Liver (tissue), 9 donors: ENCODE data around the gene UBC. TPM values are rescaled to one million over a fixed set of nuclear protein-coding genes. Genes with fewer than 3 reads are reported as not detected.

Experiments used
- DNase-seq: peaks from one replicate; pipeline ENCODE4 v3.0.0-alpha.2; 2017; ENCODE audit warnings: low spot score
- H3K27ac ChIP-seq, 2 donors: one replicate each; pipeline ENCODE4 v1.7.0; 2013; ENCODE audit warnings: inconsistent platforms in 2 of 2, low read length in 2 of 2, control low read depth in 1 of 2, low read depth in 1 of 2, mild to moderate bottlenecking in 1 of 2
- H3K27me3 ChIP-seq, 4 donors: one replicate each; pipeline versions ENCODE4 v1.6.1 to v1.7.0; 2013; ENCODE audit warnings: low read length in 3 of 4, inconsistent platforms in 1 of 4, mild to moderate bottlenecking in 1 of 4, moderate library complexity in 1 of 4; ENCODE audit not compliant: control insufficient read depth in 4 of 4, insufficient read depth in 4 of 4
- H3K36me3 ChIP-seq, 4 donors: one replicate each; pipeline versions ENCODE4 v1.6.1 to v1.7.0; 2013; ENCODE audit warnings: low read length in 3 of 4, mild to moderate bottlenecking in 3 of 4, low read depth in 1 of 4, moderate library complexity in 1 of 4; ENCODE audit not compliant: control insufficient read depth in 4 of 4, insufficient read depth in 3 of 4
- H3K4me1 ChIP-seq, 4 donors: one replicate each; pipeline versions ENCODE4 v1.6.1 to v1.7.0; 2013; ENCODE audit warnings: low read length in 3 of 4, mild to moderate bottlenecking in 3 of 4, moderate library complexity in 1 of 4; ENCODE audit not compliant: control insufficient read depth in 4 of 4, insufficient read depth in 4 of 4
- H3K4me3 ChIP-seq, 3 donors: one replicate each; pipeline versions ENCODE4 v1.6.1 to v1.7.0; 2013; ENCODE audit warnings: low read length in 3 of 3, control low read depth in 1 of 3, low read depth in 1 of 3, mild to moderate bottlenecking in 1 of 3
- H3K9ac ChIP-seq, 2 donors: one replicate each; pipeline ENCODE4 v1.7.0; 2013; ENCODE audit warnings: low read length in 2 of 2, mild to moderate bottlenecking in 2 of 2, moderate library complexity in 2 of 2, control low read depth in 1 of 2, low read depth in 1 of 2
- H3K9me3 ChIP-seq, 4 donors: one replicate each; pipeline versions ENCODE4 v1.6.1 to v1.7.0; 2013; ENCODE audit warnings: low read length in 3 of 4; ENCODE audit not compliant: control insufficient read depth in 4 of 4
- FOXA2 ChIP-seq: IDR thresholded peaks from 2 replicates; pipeline ENCODE4 v1.6.1; 2016; ENCODE audit warnings: antibody characterized with exemption
- HNF4A ChIP-seq, 2 donors: conservative IDR thresholded peaks; 2 replicates each; pipeline ENCODE4 v1.6.1; 2016; ENCODE audit warnings: antibody characterized with exemption in 2 of 2, mild to moderate bottlenecking in 2 of 2
- MAX ChIP-seq: IDR thresholded peaks from 2 replicates; pipeline ENCODE4 v1.6.1; 2016; ENCODE audit warnings: antibody characterized with exemption
- RAD21 ChIP-seq, 2 donors: IDR thresholded peaks; 2 replicates each; pipeline ENCODE4 v1.6.1; 2016; ENCODE audit warnings: antibody characterized with exemption in 2 of 2, mild to moderate bottlenecking in 2 of 2
- SP1 ChIP-seq: IDR thresholded peaks from 2 replicates; pipeline ENCODE4 v1.6.1; 2018; ENCODE audit warnings: antibody characterized with exemption, mild to moderate bottlenecking
- ZBTB33 ChIP-seq: IDR thresholded peaks from 2 replicates; pipeline ENCODE4 v1.6.1; 2016; ENCODE audit warnings: antibody characterized with exemption
- WGBS: extraction: QIAGEN DNeasy Blood & Tissue Kit; methylation state at CpG from one replicate; pipeline ENCODE4 v1.1.7; 2013; 5-methylcytosine and 5-hydroxymethylcytosine counted together
- polyA plus RNA-seq, 2 donors: library from polyadenylated mRNA; stranded (reverse) in 1 of 2; unstranded in 1 of 2; fragments of 200-250 nt in 1 of 2; fragments of >200 nt in 1 of 2; fragmentation: Nextera tagmentation in 1 of 2; extraction: Ambion mirVana in 1 of 2; gene quantifications; one replicate each; pipeline versions ENCODE4 v1.2.1 to v1.2.3, GENCODE V29; 2013 to 2015
- total RNA-seq, 2 donors: library from RNA; depleted of rRNA; stranded (reverse); fragments of >200 nt; gene quantifications; one replicate each; pipeline ENCODE4 v1.2.3, GENCODE V29; 2014
- TF ChIP-seq, protein P1 (sequence below): fragments of 150-350 bp; IDR thresholded peaks from 2 replicates; pipeline ENCODE4 v1.5.1; 2017; ENCODE audit warnings: improper control_type of control experiment, low read depth, low read length; ENCODE audit not compliant: missing input control
- TF ChIP-seq, protein P2 (sequence below): IDR thresholded peaks from 2 replicates; pipeline ENCODE4 v1.6.1; 2016; ENCODE audit warnings: antibody characterized with exemption, mild to moderate bottlenecking
- donor health status: healthy.
- donor health status: healthy.
- donor health status: healthy.
- donor health status: healthy.
- donor health status: healthy.

The UBC gene
- total and polyA plus RNA-seq, 4 donors = 385 to 624 (median 468) TPM

GRCh38 chr12:124871297-124871696, 43.2 kb downstream of the UBC start:
- no peak for DNase-seq
- Histone ChIP-seq H3K27ac (peak overlapping the region in 1 of 2 donors; percentile 55), H3K4me3 (no peak overlapping the region), H3K9ac (no peak overlapping the region), H3K36me3 (no peaks in the 10 kb centered on the region), H3K4me1 (peaks cover 6 to 42% (median 33%) of the 10 kb centered on the region in 4 donors), H3K27me3 (no peaks in the 10 kb centered on the region), H3K9me3 (no peaks in the 10 kb centered on the region)
- TF ChIP-seq, protein P1, sequence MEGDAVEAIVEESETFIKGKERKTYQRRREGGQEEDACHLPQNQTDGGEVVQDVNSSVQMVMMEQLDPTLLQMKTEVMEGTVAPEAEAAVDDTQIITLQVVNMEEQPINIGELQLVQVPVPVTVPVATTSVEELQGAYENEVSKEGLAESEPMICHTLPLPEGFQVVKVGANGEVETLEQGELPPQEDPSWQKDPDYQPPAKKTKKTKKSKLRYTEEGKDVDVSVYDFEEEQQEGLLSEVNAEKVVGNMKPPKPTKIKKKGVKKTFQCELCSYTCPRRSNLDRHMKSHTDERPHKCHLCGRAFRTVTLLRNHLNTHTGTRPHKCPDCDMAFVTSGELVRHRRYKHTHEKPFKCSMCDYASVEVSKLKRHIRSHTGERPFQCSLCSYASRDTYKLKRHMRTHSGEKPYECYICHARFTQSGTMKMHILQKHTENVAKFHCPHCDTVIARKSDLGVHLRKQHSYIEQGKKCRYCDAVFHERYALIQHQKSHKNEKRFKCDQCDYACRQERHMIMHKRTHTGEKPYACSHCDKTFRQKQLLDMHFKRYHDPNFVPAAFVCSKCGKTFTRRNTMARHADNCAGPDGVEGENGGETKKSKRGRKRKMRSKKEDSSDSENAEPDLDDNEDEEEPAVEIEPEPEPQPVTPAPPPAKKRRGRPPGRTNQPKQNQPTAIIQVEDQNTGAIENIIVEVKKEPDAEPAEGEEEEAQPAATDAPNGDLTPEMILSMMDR = no peak
- TF ChIP-seq HNF4A (conservative IDR thresholded peaks at IDR 0.05) (peak in 1 of 2 donors; percentile 46), FOXA2 (no peak), MAX (no peak)
- TF ChIP-seq, protein P2, sequence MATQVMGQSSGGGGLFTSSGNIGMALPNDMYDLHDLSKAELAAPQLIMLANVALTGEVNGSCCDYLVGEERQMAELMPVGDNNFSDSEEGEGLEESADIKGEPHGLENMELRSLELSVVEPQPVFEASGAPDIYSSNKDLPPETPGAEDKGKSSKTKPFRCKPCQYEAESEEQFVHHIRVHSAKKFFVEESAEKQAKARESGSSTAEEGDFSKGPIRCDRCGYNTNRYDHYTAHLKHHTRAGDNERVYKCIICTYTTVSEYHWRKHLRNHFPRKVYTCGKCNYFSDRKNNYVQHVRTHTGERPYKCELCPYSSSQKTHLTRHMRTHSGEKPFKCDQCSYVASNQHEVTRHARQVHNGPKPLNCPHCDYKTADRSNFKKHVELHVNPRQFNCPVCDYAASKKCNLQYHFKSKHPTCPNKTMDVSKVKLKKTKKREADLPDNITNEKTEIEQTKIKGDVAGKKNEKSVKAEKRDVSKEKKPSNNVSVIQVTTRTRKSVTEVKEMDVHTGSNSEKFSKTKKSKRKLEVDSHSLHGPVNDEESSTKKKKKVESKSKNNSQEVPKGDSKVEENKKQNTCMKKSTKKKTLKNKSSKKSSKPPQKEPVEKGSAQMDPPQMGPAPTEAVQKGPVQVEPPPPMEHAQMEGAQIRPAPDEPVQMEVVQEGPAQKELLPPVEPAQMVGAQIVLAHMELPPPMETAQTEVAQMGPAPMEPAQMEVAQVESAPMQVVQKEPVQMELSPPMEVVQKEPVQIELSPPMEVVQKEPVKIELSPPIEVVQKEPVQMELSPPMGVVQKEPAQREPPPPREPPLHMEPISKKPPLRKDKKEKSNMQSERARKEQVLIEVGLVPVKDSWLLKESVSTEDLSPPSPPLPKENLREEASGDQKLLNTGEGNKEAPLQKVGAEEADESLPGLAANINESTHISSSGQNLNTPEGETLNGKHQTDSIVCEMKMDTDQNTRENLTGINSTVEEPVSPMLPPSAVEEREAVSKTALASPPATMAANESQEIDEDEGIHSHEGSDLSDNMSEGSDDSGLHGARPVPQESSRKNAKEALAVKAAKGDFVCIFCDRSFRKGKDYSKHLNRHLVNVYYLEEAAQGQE = no peak
- 89% methylated on average over 4 of the region's 4 CpGs for WGBS

DNA sequence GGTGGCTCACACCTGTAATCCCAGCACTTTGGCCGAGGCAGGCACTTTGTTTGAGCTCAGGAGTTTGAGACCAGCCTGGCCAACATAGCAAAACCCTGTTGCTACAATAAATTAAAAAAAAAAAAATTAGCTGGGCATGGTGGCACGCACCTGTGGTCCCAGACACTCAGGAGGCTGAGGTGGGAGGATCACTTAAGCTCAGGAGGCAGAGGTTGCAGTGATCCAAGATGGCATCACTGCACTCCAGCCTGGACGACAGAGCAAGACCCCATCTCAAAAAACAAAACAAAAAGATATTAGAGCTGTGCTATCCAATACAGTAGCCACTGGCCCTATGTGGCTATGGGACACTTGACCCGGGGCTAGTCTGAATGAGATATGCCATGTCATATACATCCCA, 43.9 kb downstream of the UBC start:
- Histone ChIP-seq H3K9me3 (no peaks in the 10 kb centered on the region), H3K27ac (no peak overlapping the region), H3K4me3 (no peak overlapping the region), H3K9ac (no peak overlapping the region), H3K27me3 (no peaks in the 10 kb centered on the region), H3K4me1 (peaks cover 6 to 38% (median 29%) of the 10 kb centered on the region in 4 donors), H3K36me3 (no peaks in the 10 kb centered on the region)
- no peak for DNase-seq
- TF ChIP-seq SP1 = no peak
- 98% methylated on average over 4 of the region's 4 CpGs for WGBS

DNA sequence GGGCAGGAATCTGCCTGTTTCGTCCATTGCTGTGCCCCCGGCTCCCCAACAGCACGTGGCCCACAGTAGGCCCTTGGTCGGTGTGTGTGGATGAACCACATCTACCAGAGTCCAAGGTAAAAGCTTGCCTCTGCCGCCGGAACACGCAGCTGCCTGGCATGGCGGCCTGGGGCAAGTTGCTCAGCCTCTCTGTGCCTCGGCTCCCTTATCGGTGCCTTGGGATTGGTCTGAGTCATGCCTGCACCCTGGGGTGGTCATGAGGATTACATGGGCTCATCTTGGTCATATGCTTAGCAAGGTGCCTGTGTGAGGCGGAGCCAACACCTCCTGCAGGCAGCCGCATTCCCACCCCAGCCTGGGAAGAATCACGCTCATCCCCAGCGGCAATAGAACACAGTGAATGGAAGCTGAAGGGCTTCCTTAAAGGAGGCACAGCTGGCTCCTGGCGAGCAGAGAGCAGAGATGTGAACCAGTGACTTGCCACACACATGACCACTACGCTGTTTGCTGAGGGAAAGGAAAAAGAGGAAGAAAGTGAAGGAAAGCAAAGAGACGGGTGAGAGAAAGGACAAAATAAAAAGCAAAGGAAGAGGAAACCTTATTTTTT, 45.3 kb downstream of the UBC start:
- Histone ChIP-seq H3K36me3 (no peaks in the 10 kb centered on the region), H3K4me3 (no peak overlapping the region), H3K9me3 (no peaks in the 10 kb centered on the region), H3K4me1 (peaks cover 9 to 33% (median 23%) of the 10 kb centered on the region in 4 donors), H3K27me3 (no peaks in the 10 kb centered on the region), H3K9ac (no peak overlapping the region), H3K27ac (no peak overlapping the region)
- 76% methylated on average over 17 of the region's 17 CpGs for WGBS
- TF ChIP-seq RAD21 (IDR thresholded peaks at IDR 0.05) (no peak), SP1 (no peak), ZBTB33 (no peak)
- TF ChIP-seq, protein P2 = no peak
- DNase-seq = peak; percentile 73
